ENCODE results near the gene PKHD1.
"Not testable (repeated sequence)": the region's sequence is repeated elsewhere in the genome, so short reads cannot be mapped to it uniquely, and the experiment has no call there.

The PKHD1 gene

DNA sequence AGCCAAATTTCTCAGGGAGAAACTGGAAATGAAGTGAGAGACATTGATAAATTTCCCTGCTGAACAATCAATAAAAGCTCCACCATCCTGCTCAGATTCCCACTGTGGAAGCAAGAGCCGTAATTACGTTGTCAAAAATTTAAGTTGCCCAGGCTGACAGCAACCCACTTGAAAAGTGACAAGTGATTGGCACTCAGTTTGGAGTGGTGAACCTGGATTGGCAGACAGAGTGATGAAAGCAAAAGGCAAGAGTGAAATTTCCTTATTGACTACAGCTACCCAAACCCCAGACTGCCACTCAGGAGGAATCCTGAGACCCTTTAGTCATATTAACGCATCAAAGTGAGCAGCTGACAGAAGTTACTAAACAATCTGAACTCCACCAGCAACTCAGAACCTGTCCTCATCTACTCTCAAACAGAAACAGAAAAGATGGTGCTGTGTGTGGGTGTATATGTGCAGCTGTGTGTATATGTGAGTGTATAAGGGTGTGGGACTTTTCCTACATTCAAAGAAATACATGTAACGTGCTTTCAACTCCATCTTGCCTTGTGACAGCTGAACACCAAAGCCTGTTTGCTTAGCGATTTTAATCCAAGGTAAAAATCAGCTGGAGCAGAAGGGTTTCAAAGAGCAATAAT lies 157.4 kb downstream of the PKHD1 start:
- no peak for DNase-seq (ENCODE audit: low spot score)

DNA sequence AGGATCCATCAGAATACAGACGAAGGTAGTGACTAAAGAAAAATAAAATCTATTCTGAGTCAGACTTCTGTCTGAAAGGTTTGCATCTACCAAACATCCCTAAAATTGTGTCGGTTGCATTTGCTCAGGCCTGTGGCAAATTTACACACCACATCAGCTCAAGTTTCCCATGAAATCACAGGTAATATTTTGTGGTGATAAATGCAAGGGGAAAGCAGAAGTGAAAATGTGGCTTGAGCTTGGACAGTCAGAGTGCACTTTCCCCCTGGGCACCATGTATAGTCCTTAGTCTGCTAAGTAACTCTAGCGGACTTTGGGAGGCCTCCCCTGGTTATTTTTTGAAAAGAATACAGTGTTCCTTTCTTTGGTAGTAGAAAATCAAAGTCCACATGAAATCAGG lies 159.1 kb downstream of the PKHD1 start:
- DNase-seq (ENCODE audit: low spot score): no peak

DNA sequence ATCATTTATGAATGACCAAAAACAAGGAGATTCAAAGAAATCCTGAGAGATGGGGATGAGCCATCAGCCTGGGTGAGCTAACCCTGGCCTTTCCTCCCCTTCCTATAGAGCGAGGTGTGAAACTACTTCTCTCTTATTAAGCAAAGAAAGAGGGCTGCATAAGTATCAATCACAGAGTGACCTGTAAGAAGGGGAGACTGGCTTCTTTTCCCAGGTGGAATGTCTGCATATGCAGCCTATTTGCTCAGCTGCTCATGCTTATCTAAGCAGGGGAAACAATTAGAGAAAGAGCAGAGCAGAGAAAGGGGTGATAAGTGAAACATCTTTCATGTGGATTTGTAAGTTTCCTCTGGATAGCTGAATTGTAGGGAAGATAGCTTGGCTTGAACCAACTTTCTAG lies 160.0 kb downstream of the PKHD1 start:
- no peak for DNase-seq (ENCODE audit: low spot score)

DNA sequence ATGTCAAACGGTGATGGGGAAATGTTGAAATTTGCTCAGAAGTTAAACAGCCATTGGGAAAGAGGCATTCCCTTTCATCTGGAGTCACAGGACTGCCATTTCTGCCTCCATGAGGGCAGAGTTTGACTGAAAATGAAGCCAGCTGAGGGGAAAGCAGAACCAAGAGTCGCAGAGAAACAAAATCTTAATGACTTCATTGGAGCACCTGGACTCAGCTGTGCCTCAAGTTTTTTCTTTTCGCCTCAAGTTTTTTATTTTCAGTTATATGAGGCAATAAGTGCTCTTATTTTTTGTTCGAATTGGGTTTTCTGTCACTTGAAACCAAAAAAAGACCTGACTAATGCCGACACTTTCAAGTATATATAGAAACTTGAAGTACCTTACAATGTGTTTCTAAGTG lies 161.3 kb downstream of the PKHD1 start:
- no peak for DNase-seq (ENCODE audit: low spot score)

DNA sequence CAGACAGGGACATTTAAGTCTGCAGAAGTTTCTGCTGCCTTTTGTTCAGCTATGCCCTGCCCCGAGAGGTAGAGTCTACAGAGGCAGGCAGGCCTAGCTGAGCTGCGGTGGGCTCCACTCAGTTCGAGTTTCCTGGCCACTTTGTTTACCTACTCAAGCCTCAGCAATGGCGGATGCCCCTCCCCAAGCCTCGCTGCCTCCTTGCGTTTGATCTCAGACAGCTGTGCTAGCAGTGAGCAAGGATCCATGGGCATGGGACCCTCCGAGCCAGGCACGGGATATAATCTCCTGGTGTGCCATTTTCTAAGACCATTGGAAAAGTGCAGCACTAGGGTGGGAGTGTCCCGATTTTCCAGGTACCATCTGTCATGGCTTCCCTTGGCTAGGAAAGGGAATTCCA lies 164.9 kb downstream of the PKHD1 start:
- DNase-seq (ENCODE audit: low spot score): not testable (repeated sequence)

DNA sequence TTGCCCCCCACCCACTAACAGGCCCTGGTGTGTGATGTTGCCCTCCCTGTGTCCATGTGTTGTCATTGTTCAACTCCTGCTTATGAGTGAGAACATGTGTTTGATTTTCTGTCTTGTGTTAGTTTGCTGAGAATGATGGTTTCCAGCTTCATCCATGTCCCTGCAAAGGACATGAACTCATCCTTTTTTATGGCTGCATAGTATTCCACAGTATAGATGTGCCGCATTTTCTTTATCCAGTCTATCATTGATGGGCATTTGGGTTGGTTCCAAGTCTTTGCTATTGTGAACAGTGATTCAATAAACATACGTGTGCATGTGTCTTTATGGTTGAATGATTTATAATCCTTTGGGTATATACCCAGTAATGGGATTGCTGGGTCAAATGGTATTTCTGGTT lies 169.1 kb downstream of the PKHD1 start:
- DNase-seq (ENCODE audit: low spot score): not testable (repeated sequence)

DNA sequence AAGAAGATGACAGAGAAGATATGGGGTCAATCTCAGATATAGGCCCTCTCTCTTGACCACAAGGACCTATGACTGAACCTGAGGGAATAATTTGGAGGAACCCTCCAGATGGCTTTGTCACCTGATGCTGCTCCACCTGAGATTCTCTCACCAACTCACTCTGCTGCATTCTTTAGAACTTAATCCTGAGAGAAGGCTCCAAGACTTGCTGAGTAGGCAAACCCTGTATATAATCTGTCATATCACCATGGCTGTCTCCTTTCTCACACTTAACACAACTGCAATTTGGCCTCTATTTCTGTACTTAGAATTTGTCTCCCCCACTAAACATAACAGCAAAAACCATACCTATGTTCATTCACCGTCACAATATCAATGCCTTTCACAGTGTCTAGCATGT lies 172.3 kb downstream of the PKHD1 start:
- DNase-seq (ENCODE audit: low spot score): no peak

DNA sequence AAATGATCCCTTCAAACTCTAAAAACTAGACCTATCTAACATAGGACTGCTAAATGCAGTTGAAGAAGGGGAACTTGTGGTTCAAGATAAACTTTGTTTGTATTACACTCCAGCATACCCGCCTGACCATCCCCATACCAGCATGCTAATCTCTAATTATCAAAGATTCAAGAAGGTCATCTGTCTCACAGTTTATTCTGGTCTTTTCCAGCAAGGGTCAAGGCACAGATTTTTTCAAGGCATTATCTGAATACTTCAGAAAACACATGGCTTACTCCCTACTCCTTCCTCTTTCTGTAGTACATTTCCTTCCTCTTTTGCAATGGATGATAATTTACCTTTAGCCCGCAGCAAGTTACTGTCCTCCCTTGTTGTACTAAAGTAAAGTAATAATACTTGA lies 174.1 kb downstream of the PKHD1 start:
- DNase-seq (ENCODE audit: low spot score): no peak

DNA sequence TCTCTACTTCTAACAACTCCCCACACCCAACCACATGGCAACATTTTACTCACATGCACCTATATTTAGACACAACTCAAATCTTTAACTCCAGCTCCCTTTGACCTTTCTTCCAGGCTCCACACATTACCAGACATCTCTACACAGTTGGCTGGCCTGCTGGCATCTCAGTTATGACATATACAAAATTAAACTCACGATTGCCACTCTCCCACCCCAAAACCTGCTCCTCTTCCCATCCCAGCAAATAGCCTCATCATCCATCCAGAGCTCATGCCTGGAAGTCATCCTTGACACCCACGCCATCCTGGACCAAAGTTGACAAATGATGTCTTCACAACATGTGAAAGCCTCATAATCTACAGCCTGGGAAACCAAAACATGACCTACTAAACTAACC lies 176.6 kb downstream of the PKHD1 start:
- no peak for DNase-seq (ENCODE audit: low spot score)

DNA sequence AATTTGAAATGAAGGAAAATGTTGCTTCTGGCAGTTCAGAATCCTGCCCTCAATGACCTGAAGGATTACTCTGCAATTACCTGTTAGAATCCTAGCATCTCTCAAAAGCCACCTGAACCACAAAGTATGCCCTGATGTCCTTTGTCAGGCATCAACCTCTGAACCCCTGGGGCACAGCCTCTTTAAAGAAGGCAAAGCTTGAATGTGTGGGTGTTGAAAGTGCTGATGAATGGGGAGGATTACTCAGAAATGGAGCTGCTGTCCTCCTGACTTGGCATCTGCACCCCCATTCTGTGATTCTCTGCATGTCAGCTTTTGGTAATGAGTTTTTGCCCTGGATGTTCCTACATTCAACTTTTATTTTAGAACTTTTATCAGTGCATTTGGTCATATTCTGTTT lies 179.2 kb downstream of the PKHD1 start:
- DNase-seq (ENCODE audit: low spot score): no peak

DNA sequence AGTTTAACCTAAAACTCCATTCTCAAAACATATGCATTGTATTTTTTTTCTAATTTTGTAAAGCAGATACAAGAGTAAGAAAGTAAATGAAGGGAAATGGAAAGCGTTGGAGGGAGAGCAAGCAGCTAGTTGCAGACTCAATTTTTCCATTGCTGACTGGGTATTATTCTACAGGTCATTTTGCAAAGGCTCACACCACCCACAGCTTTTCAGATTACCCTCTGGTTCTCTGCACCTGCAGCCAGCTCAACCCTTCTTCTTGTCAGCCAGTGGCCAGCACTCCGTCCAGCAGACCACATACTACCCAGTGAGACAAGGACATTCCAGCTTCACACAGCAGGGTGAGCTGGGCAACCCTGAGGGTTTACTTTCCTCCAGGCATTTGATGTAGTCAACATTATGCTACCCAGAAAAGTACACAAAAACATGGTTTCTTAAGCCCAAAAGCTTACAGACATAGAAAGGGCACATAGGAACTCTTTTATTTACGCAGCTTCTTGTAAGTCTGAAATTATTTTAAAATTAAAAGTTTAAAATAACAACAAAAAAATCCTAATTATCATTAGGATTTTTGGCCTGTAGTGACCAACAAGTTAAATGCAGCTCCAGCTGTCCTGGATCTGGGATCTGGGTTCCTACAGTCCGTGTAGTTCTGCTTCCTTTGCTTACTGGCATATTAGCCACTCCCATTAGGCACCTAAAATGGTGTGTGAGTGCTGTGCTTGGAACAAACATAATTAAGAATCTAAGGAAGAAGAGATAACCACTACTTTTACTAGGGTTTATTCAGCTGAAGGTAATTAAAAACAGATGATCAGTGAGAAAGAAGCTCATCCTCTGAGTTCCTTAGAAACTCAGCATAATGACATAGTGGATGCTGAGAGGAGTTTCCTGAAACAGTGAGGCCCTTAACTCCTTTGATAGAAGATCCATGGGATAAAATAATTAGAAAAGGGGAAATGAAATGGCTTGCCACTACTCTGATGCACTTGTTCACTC lies 185.3 kb downstream of the PKHD1 start:
- DNase-seq (ENCODE audit: low spot score): no peak

DNA sequence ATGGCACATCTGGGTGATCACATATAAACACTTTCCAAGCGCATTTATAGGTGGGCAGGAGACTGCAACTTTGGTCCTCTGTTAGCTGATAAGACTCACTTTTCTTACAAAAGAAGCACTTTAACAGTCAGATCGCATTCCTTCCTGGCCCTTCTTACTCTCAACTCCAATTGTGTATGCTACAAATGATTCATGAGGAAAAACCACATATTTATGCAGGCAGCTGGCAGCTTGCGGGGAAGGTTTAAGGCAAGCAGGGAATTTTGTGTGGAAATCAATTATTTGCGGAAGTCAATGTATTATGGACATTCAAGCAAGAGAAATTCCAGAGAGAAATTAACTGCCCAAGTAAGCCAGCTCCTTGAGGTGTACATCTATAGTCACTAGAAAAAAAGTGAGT lies 194.0 kb downstream of the PKHD1 start:
- no peak for DNase-seq (ENCODE audit: low spot score)

DNA sequence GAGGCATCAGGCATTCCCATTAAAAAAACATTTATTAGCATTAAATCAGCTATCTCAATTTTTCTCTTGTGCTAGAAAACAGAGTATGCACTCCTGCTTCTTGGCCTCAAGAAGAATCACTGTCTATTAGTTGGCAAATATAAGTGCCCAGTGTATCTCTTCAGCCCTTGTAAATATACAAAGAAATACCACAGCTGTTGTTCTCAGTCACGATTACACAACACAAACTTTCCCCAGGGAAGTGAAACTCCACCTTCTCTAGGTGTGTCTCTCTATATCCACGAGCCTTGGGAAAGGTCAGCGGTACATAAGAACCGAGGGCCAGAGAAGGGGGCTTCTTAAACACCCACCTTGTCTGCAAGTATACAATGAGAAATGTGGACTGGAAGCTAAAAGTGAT lies 194.7 kb downstream of the PKHD1 start:
- no peak for DNase-seq (ENCODE audit: low spot score)

DNA sequence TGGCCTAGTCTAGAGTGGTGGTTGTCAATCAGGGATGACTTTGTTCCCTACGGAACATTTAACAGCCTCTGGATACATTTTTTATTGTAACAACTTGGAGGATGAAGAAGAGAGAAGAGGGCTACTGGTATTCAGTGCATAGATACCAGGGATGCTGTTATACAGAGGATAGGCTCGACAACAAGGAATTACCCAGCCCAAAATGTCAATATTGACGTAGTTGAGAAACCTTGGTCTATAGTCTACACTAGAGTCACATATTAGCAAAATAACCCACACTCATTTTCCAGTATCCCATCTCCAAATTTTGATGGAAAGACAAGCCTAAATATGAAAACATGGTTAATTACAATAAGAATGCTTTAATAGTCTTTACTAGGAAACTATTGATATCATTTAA lies 195.1 kb downstream of the PKHD1 start:
- no peak for DNase-seq (ENCODE audit: low spot score)

DNA sequence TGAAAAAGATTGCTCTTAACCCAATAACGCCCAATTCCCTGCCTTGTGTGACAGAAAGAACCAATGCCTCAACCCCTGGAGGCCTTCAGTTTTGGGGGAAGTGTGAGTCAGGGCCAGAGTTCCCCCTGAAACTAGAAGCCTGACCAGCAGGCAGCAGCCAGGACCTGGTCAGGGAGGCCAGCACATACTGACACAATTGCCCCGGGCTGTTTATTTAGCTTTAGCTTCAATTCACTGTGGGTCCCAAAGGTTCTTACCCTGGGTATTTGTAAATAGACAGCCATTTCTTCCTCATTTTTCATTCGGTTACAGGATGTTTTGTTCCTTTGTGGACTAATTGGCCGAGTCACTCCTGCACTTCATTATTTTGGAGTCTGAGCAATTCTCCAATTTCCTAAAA lies 195.6 kb downstream of the PKHD1 start:
- DNase-seq (ENCODE audit: low spot score): no peak

DNA sequence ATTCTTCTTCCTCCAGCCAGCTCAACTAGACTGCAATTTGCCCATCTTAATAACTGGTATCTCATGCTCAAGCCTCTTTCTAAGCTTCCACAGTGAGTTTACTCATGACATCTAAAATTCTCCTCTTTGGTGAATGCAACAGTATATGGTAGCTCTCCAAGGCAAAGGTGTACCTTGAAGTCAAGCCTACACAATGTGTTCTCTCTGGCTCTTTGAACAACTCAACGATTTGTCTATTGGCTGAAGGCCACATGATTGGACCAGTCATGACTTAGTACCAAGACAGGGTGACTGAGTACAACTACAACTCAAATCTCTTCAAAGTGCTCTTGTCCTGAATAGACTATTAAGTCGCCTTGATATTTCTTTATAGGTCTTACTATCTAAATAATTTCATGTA lies 199.6 kb downstream of the PKHD1 start:
- no peak for DNase-seq (ENCODE audit: low spot score)

DNA sequence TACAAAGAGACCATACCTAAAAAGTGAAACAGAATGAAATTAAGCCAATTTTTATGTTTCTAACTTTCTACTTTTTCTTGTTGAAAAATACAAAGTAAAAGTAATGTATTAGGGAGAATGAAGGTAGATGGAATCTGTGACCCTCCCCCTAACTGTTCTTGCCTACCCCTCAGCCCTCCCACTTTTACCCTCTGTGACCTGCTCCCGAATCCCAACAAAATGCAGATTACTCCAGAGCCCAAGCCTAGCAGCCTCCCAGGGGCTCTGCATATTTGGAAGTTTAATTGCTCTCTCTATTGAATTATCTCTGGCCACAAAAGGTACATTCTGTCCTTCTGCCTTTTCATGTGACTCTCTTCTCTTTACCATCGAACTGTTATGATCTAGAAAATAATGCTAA lies 201.5 kb downstream of the PKHD1 start:
- no peak for DNase-seq (ENCODE audit: low spot score)

DNA sequence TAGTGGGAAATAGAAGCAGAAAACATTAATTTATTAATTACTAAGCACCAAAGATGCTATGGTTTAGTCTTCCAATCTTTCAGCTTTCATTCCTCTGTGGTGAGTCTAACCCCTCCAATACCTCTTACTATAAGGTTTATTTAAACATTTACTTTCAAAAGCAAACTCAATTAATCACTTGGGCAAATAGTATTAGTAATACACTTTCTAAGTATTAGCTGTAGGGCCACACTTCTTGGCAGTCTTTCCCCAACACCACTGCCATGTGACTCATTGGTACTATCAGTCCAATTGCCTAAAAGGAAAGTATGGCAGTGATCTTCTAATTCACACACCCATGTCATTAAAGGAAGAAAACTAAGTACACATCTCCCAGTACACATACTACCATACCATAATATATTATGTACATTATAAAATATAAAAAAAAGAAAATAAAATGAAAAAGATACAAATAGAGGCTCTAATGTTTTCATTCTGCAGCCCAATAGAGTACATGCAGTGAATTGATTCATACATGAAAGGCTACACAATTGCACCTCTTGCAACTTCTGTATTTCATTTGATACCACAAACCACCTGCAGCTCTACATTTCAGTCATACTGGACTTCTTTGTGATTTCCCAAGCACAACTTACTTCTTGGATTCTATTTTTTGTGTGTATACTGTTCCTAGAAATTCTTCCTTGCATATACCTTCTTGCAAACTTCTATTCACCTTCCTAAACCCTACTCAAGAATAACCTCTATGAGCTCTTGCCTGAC lies 218.6 kb downstream of the PKHD1 start:
- no peak for DNase-seq (ENCODE audit: low spot score)

DNA sequence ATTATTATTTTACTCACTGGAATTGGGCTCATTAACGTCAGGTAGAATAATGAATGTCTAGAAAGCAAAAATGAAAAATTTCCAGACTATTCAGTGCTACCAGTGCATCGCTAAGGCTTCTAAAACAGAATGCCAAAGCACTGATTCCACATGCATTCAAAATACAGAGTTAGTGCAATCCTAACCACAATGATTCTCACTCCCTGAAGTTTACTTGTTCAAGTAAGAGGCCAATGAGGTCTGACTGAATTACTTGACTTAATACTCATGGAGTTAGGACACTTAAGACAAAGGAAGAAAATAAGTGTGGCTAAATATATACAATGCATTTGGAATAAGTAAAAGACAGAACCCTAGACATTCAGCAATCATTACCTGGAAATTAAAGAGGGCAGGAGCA lies 220.5 kb downstream of the PKHD1 start:
- no peak for DNase-seq (ENCODE audit: low spot score)

DNA sequence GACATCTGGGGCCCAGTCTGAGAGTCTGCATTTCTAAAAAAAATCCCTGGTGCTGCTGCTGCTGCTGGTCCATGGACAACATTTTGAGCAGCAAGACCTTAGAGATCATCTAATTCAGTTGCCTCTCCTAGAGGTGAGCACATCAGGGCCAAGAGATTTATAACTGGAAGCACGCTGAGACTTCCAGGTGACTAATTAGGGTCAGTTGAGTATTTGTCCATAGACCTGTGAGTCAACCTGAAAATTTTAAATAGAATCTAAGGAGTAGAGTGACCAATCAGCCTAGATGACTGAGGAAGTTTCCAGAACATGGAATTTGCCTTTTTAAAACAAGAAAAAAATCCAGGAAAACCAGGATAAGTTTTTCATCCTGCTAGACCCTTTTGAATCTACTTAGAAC lies 221.4 kb downstream of the PKHD1 start:
- no peak for DNase-seq (ENCODE audit: low spot score)

DNA sequence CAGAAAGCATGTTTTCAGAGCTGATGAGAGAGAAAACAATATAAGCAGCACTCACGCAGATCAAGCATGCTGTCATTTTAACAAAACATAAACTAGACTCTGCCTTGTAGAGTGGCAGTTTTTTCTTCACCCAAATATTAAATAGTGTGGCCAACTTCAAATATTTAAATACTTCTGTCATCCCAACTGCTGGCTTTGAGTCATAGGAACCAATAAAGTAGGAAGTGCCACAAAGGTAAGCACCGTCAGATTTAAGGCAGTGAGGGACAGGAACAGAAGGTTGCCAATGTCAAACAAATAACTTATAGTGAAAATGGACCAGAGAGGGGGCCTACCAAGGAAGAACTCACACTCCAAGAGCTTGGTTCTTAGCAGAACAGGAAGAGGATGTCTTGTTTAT lies 222.2 kb downstream of the PKHD1 start:
- DNase-seq (ENCODE audit: low spot score): no peak

DNA sequence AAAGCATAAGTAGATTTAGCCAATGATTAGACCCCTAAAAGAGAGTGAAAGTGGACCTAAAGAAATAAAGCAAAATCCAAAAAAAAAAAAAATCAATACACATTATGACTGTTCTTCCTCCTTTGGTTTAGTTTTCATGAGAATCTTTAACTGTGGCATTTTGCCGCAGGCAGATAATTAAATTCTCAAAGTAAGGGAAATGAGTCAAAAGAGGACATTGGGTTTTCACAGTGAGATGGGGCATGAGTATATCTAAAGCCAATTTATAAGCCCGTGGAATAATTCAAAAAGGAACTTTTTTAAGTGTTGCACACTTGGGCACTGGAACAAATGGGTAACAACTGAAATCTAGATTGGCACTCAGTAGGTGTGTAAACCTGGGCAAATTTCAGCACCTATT lies 230.3 kb downstream of the PKHD1 start:
- no peak for DNase-seq (ENCODE audit: low spot score)

DNA sequence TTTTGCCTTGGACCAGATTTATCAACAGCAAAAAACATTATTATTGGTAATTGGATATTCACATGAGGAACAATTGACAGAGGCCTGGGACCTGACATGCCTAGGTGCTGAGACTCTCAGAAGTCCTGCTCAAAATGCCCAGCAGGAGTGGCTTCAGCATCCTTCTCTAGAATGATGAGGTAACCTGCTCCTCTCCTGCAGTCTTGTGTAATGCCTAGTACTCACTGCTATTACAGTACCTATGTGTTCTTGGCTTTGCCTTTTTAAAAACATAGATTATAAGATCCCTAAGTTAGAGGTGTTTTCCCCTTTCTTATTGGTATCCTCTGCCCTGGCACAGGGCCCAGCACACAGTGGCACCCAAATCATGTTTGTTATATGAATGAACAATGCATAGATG lies 230.9 kb downstream of the PKHD1 start:
- no peak for DNase-seq (ENCODE audit: low spot score)
